ENCODE data around the gene C5.

Gene C5

GRCh38 chr9:120936011-120936763 is 113.9 kb downstream of the C5 start:
- H3K27ac ChIP-seq, result peak overlapping the region; percentile 71
- TF ChIP-seq ZFX (IDR thresholded peaks at IDR 0.05), result no peak
- peak; percentile 97 for TF ChIP-seq CTCF (conservative IDR thresholded peaks at IDR 0.05)

GRCh38 chr9:120935383-120935857 is 114.7 kb downstream of the C5 start:
- peak overlapping the region; percentile 71 for H3K27ac ChIP-seq
- TF ChIP-seq ZFX (IDR thresholded peaks at IDR 0.05), result no peak
- TF ChIP-seq CTCF (conservative IDR thresholded peaks at IDR 0.05), result no peak

GRCh38 chr9:120934281-120934680 is 115.8 kb downstream of the C5 start:
- peak overlapping the region; percentile 71; the same call in 1 of the 2 replicates for H3K27ac ChIP-seq
- TF ChIP-seq ZFX (IDR thresholded peaks at IDR 0.05) (no peak), CTCF (conservative IDR thresholded peaks at IDR 0.05) (no peak)

- no peak overlapping the region; the same call in 1 of the 2 replicates for H3K27ac ChIP-seq
- no peak for TF ChIP-seq CTCF (conservative IDR thresholded peaks at IDR 0.05)
- TF ChIP-seq ZFX (IDR thresholded peaks at IDR 0.05), result no peak
Observed at GRCh38 chr9:120933310-120934055, 116.6 kb downstream of the C5 start.

- H3K27ac ChIP-seq, result no peak overlapping the region
- TF ChIP-seq ZFX (IDR thresholded peaks at IDR 0.05), result no peak
- no peak for TF ChIP-seq CTCF (conservative IDR thresholded peaks at IDR 0.05)
Observed at GRCh38 chr9:120932086-120932823, 117.8 kb downstream of the C5 start.

GRCh38 chr9:120931231-120932085 is 118.6 kb downstream of the C5 start:
- no peak for TF ChIP-seq CTCF (conservative IDR thresholded peaks at IDR 0.05)
- TF ChIP-seq ZFX (IDR thresholded peaks at IDR 0.05), result no peak

More at GRCh38 chr9:120931231-120932085, 118.6 kb downstream of the C5 start:
- no peak overlapping the region for H3K27ac ChIP-seq
